Body of pancreas (tissue), 4 donors: Measurements from ENCODE around the gene APLF.

Experiments used
- CTCF ChIP-seq, 7 experiments: fragments of 450-650 bp in 4 of 7; fragments of 200-600 bp in 3 of 7; sonication (generic) in 3 of 7; IDR thresholded peaks; one replicate each; pipeline ENCODE4 v1.5.1; 2016 to 2019; ENCODE audit warnings: antibody characterized with exemption in 7 of 7
- POLR2A ChIP-seq, 3 donors: fragments of 450-650 bp; IDR thresholded peaks; one replicate each; pipeline ENCODE4 v1.6.1; 2016; ENCODE audit warnings: antibody characterized with exemption in 3 of 3, mild to moderate bottlenecking in 2 of 3

GRCh38 chr2:68472796-68473414 lies 5.5 kb downstream of the APLF start:
- TF ChIP-seq POLR2A (IDR thresholded peaks at IDR 0.05) (no peak), CTCF (IDR thresholded peaks at IDR 0.05) (no peak)
